Measurements from ENCODE around the gene RPL18A.
A peak's percentile ranks its signal among the peaks of the same experiment; 100 is the strongest.

The RPL18A gene

GRCh38 chr19:17859533-17860330 is at the start of gene RPL18A:
TSS of gene RPL18A (plus strand) at chr19:17859910. CDS start at chr19:17859957, 47 bp downstream.
- H3K4me3 ChIP-seq (ENCODE audit: low read depth, low read length), result peak within 1 kb of the TSS; percentile 99
- peaks cover 44% of the 10 kb centered on the region for H3K36me3 ChIP-seq (replicated peaks)
- TF ChIP-seq, protein P1, sequence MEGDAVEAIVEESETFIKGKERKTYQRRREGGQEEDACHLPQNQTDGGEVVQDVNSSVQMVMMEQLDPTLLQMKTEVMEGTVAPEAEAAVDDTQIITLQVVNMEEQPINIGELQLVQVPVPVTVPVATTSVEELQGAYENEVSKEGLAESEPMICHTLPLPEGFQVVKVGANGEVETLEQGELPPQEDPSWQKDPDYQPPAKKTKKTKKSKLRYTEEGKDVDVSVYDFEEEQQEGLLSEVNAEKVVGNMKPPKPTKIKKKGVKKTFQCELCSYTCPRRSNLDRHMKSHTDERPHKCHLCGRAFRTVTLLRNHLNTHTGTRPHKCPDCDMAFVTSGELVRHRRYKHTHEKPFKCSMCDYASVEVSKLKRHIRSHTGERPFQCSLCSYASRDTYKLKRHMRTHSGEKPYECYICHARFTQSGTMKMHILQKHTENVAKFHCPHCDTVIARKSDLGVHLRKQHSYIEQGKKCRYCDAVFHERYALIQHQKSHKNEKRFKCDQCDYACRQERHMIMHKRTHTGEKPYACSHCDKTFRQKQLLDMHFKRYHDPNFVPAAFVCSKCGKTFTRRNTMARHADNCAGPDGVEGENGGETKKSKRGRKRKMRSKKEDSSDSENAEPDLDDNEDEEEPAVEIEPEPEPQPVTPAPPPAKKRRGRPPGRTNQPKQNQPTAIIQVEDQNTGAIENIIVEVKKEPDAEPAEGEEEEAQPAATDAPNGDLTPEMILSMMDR (IDR thresholded peaks at IDR 0.05; ENCODE audit: low read depth, low read length, missing control alignments), result peak; percentile 89
- H3K27me3 ChIP-seq (replicated peaks), result no peaks in the 10 kb centered on the region
- in situ Hi-C loops (cut with HindIII; ENCODE audit: low pct_ligation_motif_present, low sequenced_read_pairs), result no loop called here
- H3K27ac ChIP-seq, result peak within 1 kb of the TSS; percentile 84
- DNase-seq, result peak; percentile 99

GRCh38 chr19:17811103-17811502 is 48.6 kb upstream of the RPL18A start:
- Histone ChIP-seq H3K36me3 (replicated peaks) (no peaks in the 10 kb centered on the region), H3K4me3 (ENCODE audit: low read depth, low read length) (no peak overlapping the region), H3K27me3 (replicated peaks) (no peaks in the 10 kb centered on the region), H3K27ac (no peak overlapping the region)
- DNase-seq, result no peak
- in situ Hi-C loops (cut with HindIII; ENCODE audit: low pct_ligation_motif_present, low sequenced_read_pairs), result no loop called here
- TF ChIP-seq, protein P1 (IDR thresholded peaks at IDR 0.05; ENCODE audit: low read depth, low read length, missing control alignments), result no peak

- DNase-seq, result no peak
- no peaks in the 10 kb centered on the region for H3K27me3 ChIP-seq (replicated peaks)
- H3K36me3 ChIP-seq (replicated peaks), result no peaks in the 10 kb centered on the region
- TF ChIP-seq, protein P1 (IDR thresholded peaks at IDR 0.05; ENCODE audit: low read depth, low read length, missing control alignments), result no peak
- H3K4me3 ChIP-seq (ENCODE audit: low read depth, low read length), result no peak overlapping the region
- in situ Hi-C loops (cut with HindIII; ENCODE audit: low pct_ligation_motif_present, low sequenced_read_pairs), result no loop called here
- no peak overlapping the region for H3K27ac ChIP-seq
Measured at GRCh38 chr19:17811681-17812080, 48.0 kb upstream of the RPL18A start.

DNA sequence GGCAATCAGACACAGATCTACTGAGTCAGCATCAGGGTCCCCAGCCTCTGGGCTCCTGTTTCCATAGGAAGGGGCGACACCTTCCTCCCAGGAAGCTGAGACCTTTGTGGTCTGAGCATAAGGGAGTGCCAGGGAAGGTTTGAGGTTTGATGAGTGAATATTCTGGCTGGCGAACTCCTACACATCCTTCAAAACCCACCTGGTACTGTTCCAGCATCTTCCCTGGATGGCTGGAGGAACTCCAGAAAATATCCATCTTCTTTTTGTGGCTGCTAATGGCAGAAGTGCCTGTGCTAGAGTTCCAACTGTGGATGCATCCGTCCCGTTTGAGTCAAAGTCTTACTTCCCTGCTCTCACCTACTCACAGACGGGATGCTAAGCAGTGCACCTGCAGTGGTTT is 47.6 kb upstream of the RPL18A start:
- DNase-seq, result no peak
- no peaks in the 10 kb centered on the region for H3K27me3 ChIP-seq (replicated peaks)
- in situ Hi-C loops (cut with HindIII; ENCODE audit: low pct_ligation_motif_present, low sequenced_read_pairs), result no loop called here
- TF ChIP-seq, protein P1 (IDR thresholded peaks at IDR 0.05; ENCODE audit: low read depth, low read length, missing control alignments), result no peak
- no peak overlapping the region for H3K4me3 ChIP-seq (ENCODE audit: low read depth, low read length)
- H3K36me3 ChIP-seq (replicated peaks), result no peaks in the 10 kb centered on the region
- no peak overlapping the region for H3K27ac ChIP-seq

GRCh38 chr19:17817668-17818363 is 41.9 kb upstream of the RPL18A start:
- H3K4me3 ChIP-seq (ENCODE audit: low read depth, low read length), result no peak overlapping the region
- no peak for DNase-seq
- in situ Hi-C loops (cut with HindIII; ENCODE audit: low pct_ligation_motif_present, low sequenced_read_pairs), result no loop called here
- H3K27ac ChIP-seq, result no peak overlapping the region
- TF ChIP-seq, protein P1 (IDR thresholded peaks at IDR 0.05; ENCODE audit: low read depth, low read length, missing control alignments), result no peak
- H3K27me3 ChIP-seq (replicated peaks), result no peaks in the 10 kb centered on the region
- no peaks in the 10 kb centered on the region for H3K36me3 ChIP-seq (replicated peaks)

Measured in brain microvascular endothelial cell (primary cell).